ENCODE measurements around the gene PRXL2B. TPM values are rescaled to one million over a fixed set of nuclear protein-coding genes. Genes with fewer than 3 reads are reported as not detected.

The PRXL2B gene
- total RNA-seq, 4 donors from 2014 or later: 7.1 to 19.2 (median 8.8) TPM

GRCh38 chr1:2629627-2630497 lies 43.3 kb downstream of the PRXL2B start:
- DNase-seq (ENCODE audit: low spot score): no peak
- no peak for ATAC-seq (ENCODE audit: low FRiP score)
- no peak for TF ChIP-seq CTCF (IDR thresholded peaks at IDR 0.05)

- ATAC-seq (ENCODE audit: low FRiP score) (no peak), DNase-seq (ENCODE audit: low spot score) (no peak)
- TF ChIP-seq CTCF (IDR thresholded peaks at IDR 0.05): no peak
Observed at GRCh38 chr1:2630498-2631135, 44.0 kb downstream of the PRXL2B start.

- no peak for DNase-seq (ENCODE audit: low spot score)
Observed at GRCh38 chr1:2631136-2632050, 44.8 kb downstream of the PRXL2B start.

GRCh38 chr1:2632051-2632430 lies 45.5 kb downstream of the PRXL2B start:
- no peak for TF ChIP-seq CTCF (IDR thresholded peaks at IDR 0.05)
- DNase-seq (ENCODE audit: low spot score): no peak
- ATAC-seq (ENCODE audit: low FRiP score): no peak

More at GRCh38 chr1:2631136-2632050, 44.8 kb downstream of the PRXL2B start:
- TF ChIP-seq CTCF (IDR thresholded peaks at IDR 0.05): no peak
- ATAC-seq (ENCODE audit: low FRiP score): no peak

GRCh38 chr1:2632561-2633361 lies 46.2 kb downstream of the PRXL2B start, which contains the start of gene MMEL1:
MMEL1 (minus strand) TSS chr1:2633016; CDS start chr1:2629484, 3,532 bp downstream.
- no peak for TF ChIP-seq CTCF (IDR thresholded peaks at IDR 0.05)
- ATAC-seq (ENCODE audit: low FRiP score): no peak
- DNase-seq (ENCODE audit: low spot score): no peak

- ATAC-seq (ENCODE audit: low FRiP score) (no peak), DNase-seq (ENCODE audit: low spot score) (no peak)
- TF ChIP-seq CTCF (IDR thresholded peaks at IDR 0.05): no peak
Observed at GRCh38 chr1:2633366-2633935, 46.9 kb downstream of the PRXL2B start.
